Glomerular visceral epithelial cell (primary cell): ENCODE data around the gene MTCL3.
"Not testable (repeated sequence)": the region's sequence is repeated elsewhere in the genome, so short reads cannot be mapped to it uniquely, and the experiment has no call there.

ENCODE experiments used
- DNase-seq: peaks from one replicate; pipeline ENCODE4 v3.0.0-alpha.2; 2016; ENCODE audit errors: extremely low spot score

The MTCL3 gene

DNA sequence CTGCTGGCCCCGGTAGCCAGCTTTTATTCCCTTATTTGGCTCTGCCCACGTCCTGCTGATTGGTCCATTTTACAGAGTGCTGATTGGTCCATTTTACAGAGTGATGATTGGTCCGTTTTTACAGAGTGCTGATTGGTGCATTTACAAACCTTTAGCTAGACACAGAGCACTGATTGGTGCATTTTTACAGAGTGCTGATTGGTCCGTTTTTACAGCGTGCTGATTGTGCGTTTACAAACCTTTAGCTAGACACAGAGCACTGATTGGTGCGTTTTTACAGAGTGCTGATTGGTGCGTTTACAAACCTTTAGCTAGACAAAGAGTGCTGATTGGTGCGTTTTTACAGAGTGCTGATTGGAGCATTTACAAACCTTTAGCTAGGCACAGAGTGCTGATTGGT, 90.6 kb downstream of the MTCL3 start:
- DNase-seq: not testable (repeated sequence)

- DNase-seq: no peak
Observed at GRCh38 chr6:127423921-127424320, 95.2 kb downstream of the MTCL3 start.
